22Rv1 (cell line): Measurements from ENCODE around the gene JMJD7.

Experiments
- H3K27ac ChIP-seq: fragments of 450-650 bp; 2 replicates; pipeline ENCODE4 v1.5.1; 2017
- ZFX ChIP-seq: fragments of 450-650 bp; IDR thresholded peaks from 2 replicates; pipeline ENCODE4 v1.6.1; 2017; ENCODE audit warnings: antibody characterized with exemption, borderline replicate concordance
- TF ChIP-seq, protein P1 (sequence below): fragments of 450-650 bp; IDR thresholded peaks from 2 replicates; pipeline ENCODE4 v1.5.1; 2017; ENCODE audit warnings: mild to moderate bottlenecking

JMJD7 gene

DNA sequence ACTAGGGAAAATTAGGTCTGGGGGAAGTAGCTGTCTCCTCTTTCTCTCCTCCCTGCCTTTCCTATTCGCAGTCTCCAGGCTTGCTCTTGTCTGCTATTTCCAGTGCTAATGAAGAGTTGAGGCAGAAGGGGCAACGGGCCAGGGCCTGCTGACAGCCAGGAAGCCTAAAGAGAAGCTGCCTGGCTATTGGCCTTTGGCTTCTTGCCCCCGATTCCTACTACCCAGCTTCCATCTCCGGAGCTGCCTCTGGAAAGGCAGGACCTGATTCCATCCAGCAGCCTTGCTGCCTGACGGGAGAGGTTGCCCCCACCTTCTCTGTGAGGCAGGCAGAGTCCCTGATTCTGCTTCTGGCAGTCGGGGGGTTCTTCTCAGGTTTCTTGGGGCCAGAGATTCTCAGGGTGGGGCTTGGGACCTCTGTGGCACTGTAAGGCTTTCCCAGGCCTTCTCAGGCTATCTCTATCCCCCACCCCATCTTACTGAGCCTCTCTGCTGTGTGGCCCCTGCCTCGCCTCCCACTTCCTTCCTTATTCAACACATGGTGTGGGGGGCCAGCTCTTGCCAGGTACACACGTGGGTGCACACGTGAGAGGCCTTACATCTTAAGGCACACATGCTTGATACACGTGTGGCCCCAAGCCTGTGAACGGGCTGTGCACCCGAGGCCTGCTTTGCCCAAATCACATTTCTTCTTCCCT lies 18.2 kb upstream of the JMJD7 start:
- H3K27ac ChIP-seq = no peak overlapping the region
- TF ChIP-seq, protein P1, sequence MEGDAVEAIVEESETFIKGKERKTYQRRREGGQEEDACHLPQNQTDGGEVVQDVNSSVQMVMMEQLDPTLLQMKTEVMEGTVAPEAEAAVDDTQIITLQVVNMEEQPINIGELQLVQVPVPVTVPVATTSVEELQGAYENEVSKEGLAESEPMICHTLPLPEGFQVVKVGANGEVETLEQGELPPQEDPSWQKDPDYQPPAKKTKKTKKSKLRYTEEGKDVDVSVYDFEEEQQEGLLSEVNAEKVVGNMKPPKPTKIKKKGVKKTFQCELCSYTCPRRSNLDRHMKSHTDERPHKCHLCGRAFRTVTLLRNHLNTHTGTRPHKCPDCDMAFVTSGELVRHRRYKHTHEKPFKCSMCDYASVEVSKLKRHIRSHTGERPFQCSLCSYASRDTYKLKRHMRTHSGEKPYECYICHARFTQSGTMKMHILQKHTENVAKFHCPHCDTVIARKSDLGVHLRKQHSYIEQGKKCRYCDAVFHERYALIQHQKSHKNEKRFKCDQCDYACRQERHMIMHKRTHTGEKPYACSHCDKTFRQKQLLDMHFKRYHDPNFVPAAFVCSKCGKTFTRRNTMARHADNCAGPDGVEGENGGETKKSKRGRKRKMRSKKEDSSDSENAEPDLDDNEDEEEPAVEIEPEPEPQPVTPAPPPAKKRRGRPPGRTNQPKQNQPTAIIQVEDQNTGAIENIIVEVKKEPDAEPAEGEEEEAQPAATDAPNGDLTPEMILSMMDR = no peak
- no peak for TF ChIP-seq ZFX

DNA sequence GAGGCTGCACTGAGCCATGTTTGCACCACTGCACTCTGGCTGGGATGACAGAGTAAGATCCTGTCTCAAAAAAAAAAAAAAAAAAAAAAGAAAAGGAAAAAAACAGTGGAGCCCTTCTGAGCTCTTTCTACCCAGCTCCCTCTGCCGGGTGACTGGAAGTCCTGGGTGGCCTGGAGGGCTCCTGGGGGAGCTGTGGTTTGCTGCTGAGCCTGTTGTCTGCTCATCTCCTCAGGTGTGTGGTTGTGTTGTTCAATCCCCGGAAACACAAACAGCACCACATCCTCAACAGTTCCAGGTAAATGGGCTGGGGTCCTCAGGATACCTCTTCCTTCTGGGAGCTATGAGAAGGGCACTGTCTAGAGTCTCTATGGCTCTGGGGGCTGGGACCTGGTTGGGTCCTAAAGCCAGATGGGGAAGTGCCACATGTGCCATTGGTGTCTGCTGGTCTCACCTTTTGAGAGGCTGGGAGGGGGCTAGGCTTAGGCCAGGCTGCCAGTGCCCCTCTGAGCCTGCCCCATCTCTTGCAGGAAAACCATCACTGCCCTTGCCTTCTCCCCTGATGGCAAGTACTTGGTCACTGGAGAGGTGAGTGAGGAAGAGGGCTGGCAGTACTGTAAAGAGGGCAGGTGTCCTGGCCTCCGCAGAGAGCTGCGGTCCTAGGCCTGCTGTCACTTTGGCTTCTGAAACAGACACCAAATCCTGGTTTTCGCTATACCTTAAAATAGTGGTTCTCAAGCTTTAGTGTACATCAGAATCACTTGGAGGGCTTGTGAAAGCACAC lies 17.1 kb upstream of the JMJD7 start:
- H3K27ac ChIP-seq = no peak overlapping the region
- TF ChIP-seq ZFX = no peak
- TF ChIP-seq, protein P1 = no peak

DNA sequence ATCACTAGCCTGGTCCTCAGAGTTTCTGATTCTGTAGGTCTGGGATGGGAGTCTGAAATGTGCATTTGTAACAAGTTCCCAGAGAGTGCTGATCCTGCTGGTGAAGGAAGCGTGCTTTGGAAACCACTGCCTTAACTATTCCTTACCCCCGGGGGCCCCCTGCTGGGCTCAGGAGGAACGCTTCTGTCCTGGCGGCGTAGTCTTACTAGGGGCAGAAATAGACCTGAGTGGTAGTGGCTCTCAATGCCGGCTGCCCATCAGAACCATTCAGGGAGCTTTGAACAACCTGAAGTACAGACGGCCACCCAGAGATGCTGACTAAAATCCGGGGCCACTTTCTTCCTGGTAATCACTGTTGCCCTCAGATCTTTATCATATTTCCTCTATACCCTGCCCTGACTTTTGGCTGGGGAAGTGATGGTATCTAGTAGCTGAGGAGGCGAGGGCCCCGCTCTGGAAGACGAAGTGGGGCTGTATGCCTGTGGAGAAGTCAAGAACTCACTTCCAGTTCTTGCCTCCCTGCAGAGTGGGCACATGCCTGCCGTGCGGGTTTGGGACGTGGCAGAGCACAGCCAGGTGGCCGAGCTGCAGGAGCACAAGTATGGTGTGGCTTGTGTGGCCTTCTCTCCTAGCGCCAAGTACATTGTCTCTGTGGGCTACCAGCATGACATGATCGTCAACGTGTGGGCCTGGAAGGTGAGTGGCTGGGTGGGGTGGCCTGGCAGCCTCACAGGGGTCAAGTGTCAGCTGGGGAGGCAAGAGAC lies 16.3 kb upstream of the JMJD7 start:
- TF ChIP-seq ZFX = no peak
- TF ChIP-seq, protein P1 = peak; percentile 89
- H3K27ac ChIP-seq = no peak overlapping the region

DNA sequence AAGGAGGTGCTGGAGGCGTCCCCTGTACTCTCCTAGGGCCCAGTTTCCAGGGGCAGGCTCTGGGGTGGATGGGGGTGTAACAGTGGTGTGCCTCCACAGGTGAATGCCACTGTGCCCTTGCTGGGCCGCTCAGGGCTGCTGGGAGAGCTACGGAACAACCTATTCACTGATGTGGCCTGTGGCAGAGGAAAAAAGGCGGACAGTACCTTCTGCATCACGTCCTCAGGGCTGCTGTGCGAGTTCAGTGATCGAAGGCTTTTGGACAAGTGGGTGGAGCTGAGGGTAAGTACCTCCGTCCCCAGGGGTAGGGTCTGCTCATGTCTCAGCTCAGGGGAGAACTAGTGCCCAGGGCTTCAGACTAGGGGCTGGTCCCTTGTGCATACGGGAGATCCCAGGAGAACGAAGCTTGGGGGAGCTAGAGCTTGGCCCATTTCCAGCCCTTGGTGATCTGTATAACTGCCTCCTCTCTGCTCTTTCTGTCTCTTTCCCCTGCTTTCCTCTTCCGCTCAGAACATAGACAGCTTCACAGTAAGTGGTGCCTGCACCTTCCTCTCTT lies 15.0 kb upstream of the JMJD7 start:
- no peak overlapping the region for H3K27ac ChIP-seq
- TF ChIP-seq, protein P1 = no peak
- no peak for TF ChIP-seq ZFX

DNA sequence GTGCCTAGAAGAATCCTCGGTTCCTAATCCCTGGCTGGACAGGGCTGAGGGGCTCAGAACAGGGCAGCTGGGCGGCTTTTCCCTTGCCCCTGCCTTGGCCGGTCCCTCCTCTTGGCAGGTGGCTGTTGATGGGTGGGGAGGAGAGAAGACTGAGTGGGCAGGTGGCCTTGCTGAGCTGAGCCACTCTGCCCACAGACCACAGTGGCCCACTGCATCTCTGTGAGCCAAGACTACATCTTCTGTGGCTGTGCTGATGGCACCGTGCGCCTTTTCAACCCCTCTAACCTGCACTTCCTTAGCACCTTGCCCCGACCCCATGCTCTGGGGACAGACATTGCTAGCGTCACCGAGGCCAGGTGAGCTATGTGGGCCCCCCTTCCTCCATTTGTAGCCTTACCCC lies 14.5 kb upstream of the JMJD7 start:
- TF ChIP-seq ZFX = no peak
- TF ChIP-seq, protein P1 = no peak
- H3K27ac ChIP-seq = no peak overlapping the region

DNA sequence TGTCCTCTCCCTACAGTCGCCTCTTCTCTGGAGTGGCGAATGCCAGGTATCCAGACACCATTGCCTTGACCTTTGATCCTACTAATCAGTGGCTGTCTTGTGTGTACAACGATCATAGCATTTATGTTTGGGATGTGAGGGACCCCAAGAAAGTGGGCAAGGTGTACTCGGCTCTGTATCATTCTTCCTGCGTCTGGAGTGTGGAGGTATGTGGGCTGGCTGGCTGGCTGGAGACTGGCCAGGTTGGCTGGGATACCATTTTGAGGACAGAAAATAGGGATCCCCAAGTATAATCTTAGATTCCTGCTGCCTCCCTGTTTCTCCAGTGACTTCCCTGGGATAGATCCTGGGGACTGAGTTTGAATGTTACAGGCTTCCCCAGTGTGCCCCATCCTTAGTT lies 13.4 kb upstream of the JMJD7 start:
- TF ChIP-seq, protein P1 = no peak
- no peak for TF ChIP-seq ZFX
- H3K27ac ChIP-seq = no peak overlapping the region
